Gastrocnemius medialis (tissue), 4 donors: Measurements from ENCODE around the gene TBXA2R.

Experiments used
- POLR2A ChIP-seq, 2 donors: fragments of 450-650 bp; IDR thresholded peaks; one replicate each; pipeline ENCODE4 v1.6.1; 2017; ENCODE audit warnings: antibody characterized with exemption in 2 of 2, mild to moderate bottlenecking in 2 of 2, moderate library complexity in 2 of 2
- TF ChIP-seq, protein P1 (sequence below), 5 experiments: fragments of 450-650 bp in 3 of 5; fragments of 200-600 bp in 2 of 5; sonication (generic) in 2 of 5; IDR thresholded peaks in 4 of 5; conservative IDR thresholded peaks in 1 of 5; 1 replicate in 4 of 5; 2 replicates in 1 of 5; pipeline ENCODE4 v1.5.1; 2016 to 2019; ENCODE audit warnings: antibody characterized with exemption in 5 of 5, mild to moderate bottlenecking in 3 of 5, moderate library complexity in 3 of 5

DNA sequence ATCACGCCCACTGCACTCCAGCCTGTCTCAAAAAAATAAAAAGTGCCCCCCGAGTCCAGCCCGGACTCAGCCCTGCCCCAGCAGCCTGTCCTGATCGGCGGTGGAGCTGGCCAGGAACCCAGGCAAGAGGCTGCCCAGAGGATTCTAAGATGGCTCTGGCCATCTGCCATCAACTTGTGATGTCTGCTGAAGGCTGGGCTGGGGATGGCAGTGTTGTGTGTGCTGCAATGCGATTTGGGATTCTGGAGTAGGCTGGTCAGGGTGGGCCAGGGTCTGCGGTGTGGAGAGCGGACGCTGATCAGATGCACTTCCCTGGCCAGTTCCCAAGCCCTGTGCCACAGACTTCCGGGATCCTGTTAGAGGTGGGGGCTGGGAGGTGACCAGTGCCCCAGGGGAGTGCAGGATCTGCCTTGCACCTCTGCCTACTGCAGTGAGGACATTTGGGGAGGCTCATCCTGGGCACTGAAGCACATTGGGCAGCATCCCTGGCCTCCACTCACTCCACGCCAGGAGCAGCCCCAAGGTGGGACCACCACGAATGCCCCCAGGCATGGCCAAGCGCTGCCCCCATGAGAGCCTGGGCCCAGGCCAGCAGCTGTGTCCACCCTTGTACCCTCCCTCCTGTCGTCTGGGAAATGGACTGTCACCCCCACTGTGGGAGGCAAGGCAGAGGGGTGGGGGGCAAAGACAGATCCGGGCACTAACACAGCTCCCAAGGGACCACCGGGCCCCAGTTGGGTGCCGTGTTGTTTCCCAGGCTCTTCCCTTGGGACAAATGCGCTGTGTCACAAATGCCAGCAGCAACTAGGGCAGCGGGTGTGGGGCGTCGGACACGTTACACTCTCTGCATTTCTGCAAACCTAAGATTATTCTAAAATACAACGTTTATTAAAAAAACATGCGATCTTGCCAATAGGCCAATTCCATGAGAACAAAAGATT lies 3.4 kb upstream of the TBXA2R start:
- TF ChIP-seq, protein P1, sequence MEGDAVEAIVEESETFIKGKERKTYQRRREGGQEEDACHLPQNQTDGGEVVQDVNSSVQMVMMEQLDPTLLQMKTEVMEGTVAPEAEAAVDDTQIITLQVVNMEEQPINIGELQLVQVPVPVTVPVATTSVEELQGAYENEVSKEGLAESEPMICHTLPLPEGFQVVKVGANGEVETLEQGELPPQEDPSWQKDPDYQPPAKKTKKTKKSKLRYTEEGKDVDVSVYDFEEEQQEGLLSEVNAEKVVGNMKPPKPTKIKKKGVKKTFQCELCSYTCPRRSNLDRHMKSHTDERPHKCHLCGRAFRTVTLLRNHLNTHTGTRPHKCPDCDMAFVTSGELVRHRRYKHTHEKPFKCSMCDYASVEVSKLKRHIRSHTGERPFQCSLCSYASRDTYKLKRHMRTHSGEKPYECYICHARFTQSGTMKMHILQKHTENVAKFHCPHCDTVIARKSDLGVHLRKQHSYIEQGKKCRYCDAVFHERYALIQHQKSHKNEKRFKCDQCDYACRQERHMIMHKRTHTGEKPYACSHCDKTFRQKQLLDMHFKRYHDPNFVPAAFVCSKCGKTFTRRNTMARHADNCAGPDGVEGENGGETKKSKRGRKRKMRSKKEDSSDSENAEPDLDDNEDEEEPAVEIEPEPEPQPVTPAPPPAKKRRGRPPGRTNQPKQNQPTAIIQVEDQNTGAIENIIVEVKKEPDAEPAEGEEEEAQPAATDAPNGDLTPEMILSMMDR (IDR thresholded peaks at IDR 0.05 in 4 of 5, conservative IDR thresholded peaks at IDR 0.05 in 1 of 5): no peak
- no peak for TF ChIP-seq POLR2A (IDR thresholded peaks at IDR 0.05)
